Common myeloid progenitor, CD34-positive (primary cell): ENCODE data around the gene BLOC1S6.

Source experiments
- CTCF ChIA-PET: fragments of 350-600 bp; sonication (Branson Sonifier 250); formaldehyde crosslinking; loops from one replicate; lab custom pipeline; 2021; ENCODE audit warnings: antibody characterized with exemption; lab: Charles Lee
- POLR2A ChIA-PET: fragments of 350-600 bp; sonication (Branson Sonifier 250); formaldehyde crosslinking; loops from one replicate; lab custom pipeline; 2021; ENCODE audit warnings: antibody characterized with exemption; lab: Charles Lee
- DNase-seq, 3 donors: peaks; one replicate each; pipeline versions ENCODE4 v3.0.0 to v3.0.0-alpha.2; 2013
- H3K27ac ChIP-seq, 2 experiments: 1 replicate in 1 of 2; 2 replicates in 1 of 2; pipeline ENCODE4 v1.7.0; 2013; ENCODE audit warnings: inconsistent platforms in 2 of 2, low read length in 2 of 2, mild to moderate bottlenecking in 2 of 2, low read depth in 1 of 2, moderate library complexity in 1 of 2; ENCODE audit not compliant: severe bottlenecking in 2 of 2, insufficient read depth in 1 of 2, poor library complexity in 1 of 2
- H3K27me3 ChIP-seq, 5 experiments: replicated peaks in 2 of 5; 1 replicate in 3 of 5; 2 replicates in 2 of 5; pipeline versions ENCODE4 v1.6.1 to v1.7.0; 2013; ENCODE audit warnings: low read length in 4 of 5, mild to moderate bottlenecking in 2 of 5, moderate library complexity in 2 of 5, inconsistent platforms in 1 of 5; ENCODE audit not compliant: insufficient read depth in 5 of 5, control insufficient read depth in 4 of 5
- H3K36me3 ChIP-seq, 4 experiments: 1 replicate in 2 of 4; 2 replicates in 2 of 4; pipeline versions ENCODE4 v1.6.1 to v1.7.0; 2013; ENCODE audit warnings: low read length in 3 of 4, control low read depth in 1 of 4, mild to moderate bottlenecking in 1 of 4; ENCODE audit not compliant: control insufficient read depth in 4 of 4, insufficient read depth in 4 of 4
- H3K4me1 ChIP-seq, 4 experiments: 1 replicate in 3 of 4; 2 replicates in 1 of 4; pipeline versions ENCODE4 v1.6.1 to v1.7.1; 2013; ENCODE audit warnings: low read length in 3 of 4, mild to moderate bottlenecking in 3 of 4, control low read depth in 1 of 4, inconsistent platforms in 1 of 4, moderate library complexity in 1 of 4; ENCODE audit not compliant: control insufficient read depth in 4 of 4, insufficient read depth in 4 of 4; ENCODE audit errors: control extremely low read depth in 1 of 4
- H3K4me3 ChIP-seq, 7 experiments: 1 replicate in 4 of 7; 2 replicates in 3 of 7; pipeline versions ENCODE4 v1.5.1 to v1.7.0; 2013; ENCODE audit warnings: mild to moderate bottlenecking in 7 of 7, low read length in 6 of 7, moderate library complexity in 6 of 7, inconsistent platforms in 2 of 7, low read depth in 2 of 7, control low read depth in 1 of 7; ENCODE audit not compliant: insufficient read depth in 4 of 7, control insufficient read depth in 1 of 7; ENCODE audit errors: extremely low read depth in 1 of 7
- H3K9me3 ChIP-seq, 5 experiments: 1 replicate in 4 of 5; 2 replicates in 1 of 5; pipeline versions ENCODE4 v1.6.1 to v1.7.1; 2013; ENCODE audit warnings: low read length in 4 of 5, mild to moderate bottlenecking in 2 of 5, inconsistent platforms in 1 of 5, low read depth in 1 of 5, moderate library complexity in 1 of 5; ENCODE audit not compliant: control insufficient read depth in 4 of 5, insufficient read depth in 2 of 5; ENCODE audit errors: control extremely low read depth in 1 of 5
- whole genome bisulfite sequencing: methylation state at CpG from one replicate; pipeline ENCODE4 v1.1.5; 2013; ENCODE audit not compliant: insufficient coverage; 5-methylcytosine and 5-hydroxymethylcytosine counted together

BLOC1S6 gene

DNA sequence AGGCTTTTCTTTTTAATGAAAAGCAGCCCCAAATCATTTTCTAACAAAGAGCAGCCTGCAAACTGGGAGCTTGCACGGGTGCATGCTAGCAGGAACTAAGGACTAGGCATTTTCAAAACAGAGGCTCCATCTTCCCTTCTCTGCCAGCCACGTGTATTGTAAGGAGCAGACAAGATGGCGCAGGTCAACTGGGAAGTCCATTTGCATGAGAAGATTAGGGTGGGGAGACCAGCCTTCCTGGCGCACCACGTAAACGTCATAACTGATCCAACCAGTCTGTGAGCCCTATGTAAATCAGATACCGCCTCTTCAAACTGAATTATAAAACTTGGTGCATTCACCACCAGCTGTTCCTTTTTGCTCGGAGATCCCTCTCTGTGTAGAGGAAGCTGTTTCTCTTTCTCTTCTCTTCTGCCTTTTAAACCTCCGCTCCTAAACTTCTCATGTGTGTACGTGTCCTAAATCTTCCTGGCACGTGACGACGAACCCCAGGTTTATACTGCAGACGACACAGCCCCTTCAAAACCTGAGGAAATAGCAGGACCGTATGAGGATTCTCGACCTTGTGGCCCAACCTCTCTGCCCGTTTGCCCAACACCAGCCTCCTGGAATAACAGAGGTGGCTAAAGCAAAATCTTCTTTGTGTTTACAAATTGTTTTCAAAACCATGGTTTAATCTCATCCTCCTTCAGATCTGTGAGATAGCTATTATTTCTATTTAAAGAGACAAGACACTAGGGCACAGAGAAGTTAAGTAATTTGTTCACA, 38.2 kb upstream of the BLOC1S6 start:
- POLR2A ChIA-PET: no interaction called here
- Histone ChIP-seq H3K36me3 (no peaks in the 10 kb centered on the region), H3K27ac (no peak overlapping the region), H3K27me3 (peaks cover 0 to 12% (median 5%) of the 10 kb centered on the region in 5 experiments), H3K4me3 (no peak overlapping the region), H3K4me1 (no peaks in the 10 kb centered on the region), H3K9me3 (no peaks in the 10 kb centered on the region)
- WGBS: 92% methylated on average over 14 of the region's 17 CpGs
- DNase-seq: no peak
- CTCF ChIA-PET: interaction anchor here (0.8 to 1.5 kb wide), 3 partner anchors 65 to 118 kb away, joined by 3 read pairs; no protein-coding TSS in a partner anchor

- Histone ChIP-seq H3K4me3 (no peak overlapping the region), H3K36me3 (no peaks in the 10 kb centered on the region), H3K27me3 (peaks cover 0 to 19% (median 8%) of the 10 kb centered on the region in 5 experiments), H3K9me3 (no peaks in the 10 kb centered on the region), H3K4me1 (no peaks in the 10 kb centered on the region), H3K27ac (no peak overlapping the region)
- ChIA-PET CTCF (interaction anchor here (1.2 to 1.5 kb wide), 2 partner anchors 90 to 119 kb away, joined by 3 read pairs; no protein-coding TSS in a partner anchor), POLR2A (no interaction called here)
- DNase-seq: no peak
- 100% methylated on average over 5 of the region's 9 CpGs for WGBS
Observed at GRCh38 chr15:45549541-45550220, 37.5 kb upstream of the BLOC1S6 start.

- Histone ChIP-seq H3K36me3 (no peaks in the 10 kb centered on the region), H3K4me3 (no peak overlapping the region), H3K27me3 (peaks cover 0 to 21% (median 8%) of the 10 kb centered on the region in 5 experiments), H3K9me3 (no peaks in the 10 kb centered on the region), H3K27ac (no peak overlapping the region), H3K4me1 (no peaks in the 10 kb centered on the region)
- ChIA-PET CTCF (interaction anchor here (1.2 to 1.5 kb wide), 2 partner anchors 91 to 120 kb away, joined by 3 read pairs; no protein-coding TSS in a partner anchor), POLR2A (no interaction called here)
- no peak for DNase-seq
- 80% methylated on average over 1 of the region's 3 CpGs for WGBS
Observed at GRCh38 chr15:45550436-45550835, 36.7 kb upstream of the BLOC1S6 start.

DNA sequence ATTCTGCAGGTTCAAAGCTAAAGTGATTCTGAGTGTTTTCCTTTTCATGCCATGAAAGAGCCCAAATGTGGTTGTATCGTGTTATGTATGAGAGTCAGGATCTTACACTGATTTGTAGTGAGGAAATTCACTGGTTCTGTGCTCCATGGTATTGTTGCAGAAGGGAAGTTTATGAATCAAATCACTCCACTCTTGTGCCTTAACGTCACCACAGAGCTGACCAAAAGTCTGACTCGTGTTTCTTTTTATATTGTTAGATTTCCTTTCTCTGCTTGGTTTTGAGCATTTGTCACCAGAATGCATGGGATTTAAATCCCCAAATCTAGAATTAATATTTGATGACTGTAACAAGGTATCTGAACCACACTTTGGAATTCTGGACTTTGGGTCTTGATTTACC, 35.5 kb upstream of the BLOC1S6 start:
- DNase-seq: no peak

GRCh38 chr15:45555934-45556608, 31.1 kb upstream of the BLOC1S6 start:
- POLR2A ChIA-PET: no interaction called here
- H3K27ac ChIP-seq: no peak overlapping the region
- H3K9me3 ChIP-seq: no peaks in the 10 kb centered on the region
- 0% methylated on average over 2 of the region's 3 CpGs for WGBS
- H3K27me3 ChIP-seq: peaks cover 0 to 19% (median 10%) of the 10 kb centered on the region in 5 experiments
- no peaks in the 10 kb centered on the region for H3K36me3 ChIP-seq
- DNase-seq: peak in 2 of 3 donors; percentile 31 to 39
- CTCF ChIA-PET: interaction anchor here (0.8 kb wide), 1 partner anchor 30 kb away, joined by 3 read pairs; no protein-coding TSS in a partner anchor
- no peak overlapping the region for H3K4me3 ChIP-seq
- H3K4me1 ChIP-seq: peaks cover 0 to 3% (median 0%) of the 10 kb centered on the region in 4 experiments

More for the DNA sequence above, 35.5 kb upstream of the BLOC1S6 start:
- no peaks in the 10 kb centered on the region for H3K9me3 ChIP-seq
- H3K4me1 ChIP-seq: peaks cover 0 to 3% (median 0%) of the 10 kb centered on the region in 4 experiments
- ChIA-PET POLR2A (no interaction called here), CTCF (interaction anchor here (1.0 kb wide), 1 partner anchor 15 kb away, joined by 3 read pairs; no protein-coding TSS in a partner anchor)
- H3K4me3 ChIP-seq: no peak overlapping the region
- H3K36me3 ChIP-seq: no peaks in the 10 kb centered on the region
- peaks cover 0 to 22% (median 7%) of the 10 kb centered on the region in 5 experiments for H3K27me3 ChIP-seq
- WGBS: 83% methylated on average over 1 of the region's 3 CpGs
- no peak overlapping the region for H3K27ac ChIP-seq

- H3K36me3 ChIP-seq: peaks cover 0 to 3% (median 0%) of the 10 kb centered on the region in 4 experiments
- ChIA-PET POLR2A (interaction anchor here (0.6 kb wide), 1 partner anchor 87 kb away, joined by 4 read pairs; no protein-coding TSS in a partner anchor), CTCF (interaction anchor here (2.1 kb wide), 1 partner anchor 14 kb away, joined by 6 read pairs; the partner anchor contains the start of gene BLOC1S6)
- WGBS: no CpG with 5 or more reads among the region's 3 CpGs
- H3K9me3 ChIP-seq: peaks cover 0 to 32% (median 18%) of the 10 kb centered on the region in 5 experiments
- peaks cover 2 to 62% (median 19%) of the 10 kb centered on the region in 5 experiments for H3K27me3 ChIP-seq
- no peak overlapping the region for H3K27ac ChIP-seq
- peak overlapping the region in 1 of 7 experiments; percentile 17 for H3K4me3 ChIP-seq
- peak; percentile 72 to 96 (median 93) for DNase-seq
- peaks cover 2 to 12% (median 7%) of the 10 kb centered on the region in 4 experiments for H3K4me1 ChIP-seq
Observed at GRCh38 chr15:45572617-45573016, 14.6 kb upstream of the BLOC1S6 start.
